Stimulated activated naive CD8-positive, alpha-beta T cell treated with anti-CD3 and anti-CD28 coated beads, Interleukin-15, Interleukin-2, amounts not matched to agents 100 ng/mL and 50 ng/mL, for 24 hours (primary cell): ENCODE data around the gene ASIC2.

ENCODE experiments used
- H3K27ac Mint-ChIP-seq: one replicate; pipeline ENCODE4 v1.8.0; 2021; ENCODE audit warnings: mild to moderate bottlenecking, mixed read lengths
- H3K27me3 Mint-ChIP-seq: one replicate; pipeline ENCODE4 v1.8.0; 2021; ENCODE audit warnings: mixed read lengths
- H3K36me3 Mint-ChIP-seq: one replicate; pipeline ENCODE4 v1.8.0; 2021; ENCODE audit warnings: low read depth, mixed read lengths
- H3K4me1 Mint-ChIP-seq: one replicate; pipeline ENCODE4 v1.8.0; 2021; ENCODE audit warnings: low read depth, mixed read lengths
- H3K4me3 Mint-ChIP-seq: one replicate; pipeline ENCODE4 v1.8.0; 2021; ENCODE audit warnings: mild to moderate bottlenecking, mixed read lengths
- H3K9me3 Mint-ChIP-seq: one replicate; pipeline ENCODE4 v1.8.0; 2021; ENCODE audit warnings: mixed read lengths

The ASIC2 gene

GRCh38 chr17:33299115-33299514 is 6.0 kb upstream of the ASIC2 start:
- H3K27me3 Mint-ChIP-seq, result peaks cover 17% of the 10 kb centered on the region
- no peak overlapping the region for H3K4me3 Mint-ChIP-seq
- H3K27ac Mint-ChIP-seq, result no peak overlapping the region
- H3K9me3 Mint-ChIP-seq, result no peaks in the 10 kb centered on the region
- H3K4me1 Mint-ChIP-seq, result peaks cover 4% of the 10 kb centered on the region
- H3K36me3 Mint-ChIP-seq, result no peaks in the 10 kb centered on the region

- no peak overlapping the region for H3K27ac Mint-ChIP-seq
- peaks cover 4% of the 10 kb centered on the region for H3K4me1 Mint-ChIP-seq
- no peaks in the 10 kb centered on the region for H3K9me3 Mint-ChIP-seq
- peaks cover 26% of the 10 kb centered on the region for H3K27me3 Mint-ChIP-seq
- H3K4me3 Mint-ChIP-seq, result no peak overlapping the region
- no peaks in the 10 kb centered on the region for H3K36me3 Mint-ChIP-seq
These were observed 4.5 kb upstream of the ASIC2 start for GRCh38 chr17:33297643-33298042.

- no peaks in the 10 kb centered on the region for H3K9me3 Mint-ChIP-seq
- H3K4me3 Mint-ChIP-seq, result no peak overlapping the region
- no peak overlapping the region for H3K27ac Mint-ChIP-seq
- H3K4me1 Mint-ChIP-seq, result peaks cover 5% of the 10 kb centered on the region
- no peaks in the 10 kb centered on the region for H3K36me3 Mint-ChIP-seq
- peaks cover 34% of the 10 kb centered on the region for H3K27me3 Mint-ChIP-seq
These were observed 1.9 kb upstream of the ASIC2 start for GRCh38 chr17:33294994-33295393.

GRCh38 chr17:33292201-33292980 is 704 bp downstream of the ASIC2 start:
- Mint-ChIP-seq H3K9me3 (no peaks in the 10 kb centered on the region), H3K36me3 (no peaks in the 10 kb centered on the region), H3K4me1 (peaks cover 5% of the 10 kb centered on the region), H3K4me3 (no peak overlapping the region), H3K27me3 (peaks cover 45% of the 10 kb centered on the region), H3K27ac (no peak overlapping the region)

GRCh38 chr17:33291248-33292200 is 1.6 kb downstream of the ASIC2 start:
- Mint-ChIP-seq H3K9me3 (no peaks in the 10 kb centered on the region), H3K4me3 (peak overlapping the region; percentile 45), H3K36me3 (no peaks in the 10 kb centered on the region), H3K4me1 (peaks cover 5% of the 10 kb centered on the region), H3K27ac (no peak overlapping the region), H3K27me3 (peaks cover 46% of the 10 kb centered on the region)

GRCh38 chr17:33290253-33290652 is 2.8 kb downstream of the ASIC2 start:
- Mint-ChIP-seq H3K4me1 (peaks cover 5% of the 10 kb centered on the region), H3K9me3 (no peaks in the 10 kb centered on the region), H3K4me3 (no peak overlapping the region), H3K36me3 (no peaks in the 10 kb centered on the region), H3K27ac (no peak overlapping the region), H3K27me3 (peaks cover 49% of the 10 kb centered on the region)

- no peaks in the 10 kb centered on the region for H3K9me3 Mint-ChIP-seq
- no peaks in the 10 kb centered on the region for H3K36me3 Mint-ChIP-seq
- H3K27me3 Mint-ChIP-seq, result peaks cover 37% of the 10 kb centered on the region
- H3K27ac Mint-ChIP-seq, result no peak overlapping the region
- H3K4me1 Mint-ChIP-seq, result peaks cover 5% of the 10 kb centered on the region
- no peak overlapping the region for H3K4me3 Mint-ChIP-seq
These were observed 4.1 kb downstream of the ASIC2 start for GRCh38 chr17:33288954-33289353.

- Mint-ChIP-seq H3K36me3 (no peaks in the 10 kb centered on the region), H3K4me3 (no peak overlapping the region), H3K4me1 (peaks cover 5% of the 10 kb centered on the region), H3K27ac (no peak overlapping the region), H3K9me3 (no peaks in the 10 kb centered on the region), H3K27me3 (peaks cover 30% of the 10 kb centered on the region)
These were observed 5.9 kb downstream of the ASIC2 start for GRCh38 chr17:33287096-33287725.

- peaks cover 18% of the 10 kb centered on the region for H3K27me3 Mint-ChIP-seq
- no peaks in the 10 kb centered on the region for H3K9me3 Mint-ChIP-seq
- H3K27ac Mint-ChIP-seq, result no peak overlapping the region
- no peaks in the 10 kb centered on the region for H3K4me1 Mint-ChIP-seq
- no peaks in the 10 kb centered on the region for H3K36me3 Mint-ChIP-seq
- H3K4me3 Mint-ChIP-seq, result no peak overlapping the region
These were observed 7.7 kb downstream of the ASIC2 start for GRCh38 chr17:33285413-33285812.

GRCh38 chr17:33284022-33284421 is 9.1 kb downstream of the ASIC2 start:
- peaks cover 14% of the 10 kb centered on the region for H3K27me3 Mint-ChIP-seq
- H3K4me1 Mint-ChIP-seq, result no peaks in the 10 kb centered on the region
- no peaks in the 10 kb centered on the region for H3K9me3 Mint-ChIP-seq

GRCh38 chr17:33280162-33280943 is 12.7 kb downstream of the ASIC2 start:
- no peaks in the 10 kb centered on the region for H3K9me3 Mint-ChIP-seq
- H3K4me1 Mint-ChIP-seq, result no peaks in the 10 kb centered on the region
- no peak overlapping the region for H3K4me3 Mint-ChIP-seq
- no peaks in the 10 kb centered on the region for H3K36me3 Mint-ChIP-seq
- no peak overlapping the region for H3K27ac Mint-ChIP-seq
- peaks cover 11% of the 10 kb centered on the region for H3K27me3 Mint-ChIP-seq

More at GRCh38 chr17:33284022-33284421, 9.1 kb downstream of the ASIC2 start:
- H3K27ac Mint-ChIP-seq, result no peak overlapping the region
- no peak overlapping the region for H3K4me3 Mint-ChIP-seq
- H3K36me3 Mint-ChIP-seq, result no peaks in the 10 kb centered on the region

- H3K27ac Mint-ChIP-seq, result no peak overlapping the region
- peaks cover 11% of the 10 kb centered on the region for H3K27me3 Mint-ChIP-seq
- H3K4me3 Mint-ChIP-seq, result no peak overlapping the region
- no peaks in the 10 kb centered on the region for H3K4me1 Mint-ChIP-seq
- H3K36me3 Mint-ChIP-seq, result no peaks in the 10 kb centered on the region
- no peaks in the 10 kb centered on the region for H3K9me3 Mint-ChIP-seq
These were observed 15.5 kb downstream of the ASIC2 start for GRCh38 chr17:33277436-33278100.

- Mint-ChIP-seq H3K9me3 (no peaks in the 10 kb centered on the region), H3K27ac (no peak overlapping the region), H3K27me3 (peaks cover 5% of the 10 kb centered on the region), H3K4me1 (no peaks in the 10 kb centered on the region), H3K4me3 (no peak overlapping the region), H3K36me3 (no peaks in the 10 kb centered on the region)
These were observed 19.2 kb downstream of the ASIC2 start for GRCh38 chr17:33273743-33274410.
